GM12874 (cell line): ENCODE data around the gene GRIP2.

Experiments used
- TF ChIP-seq, protein P1 (sequence below): IDR thresholded peaks from 2 replicates; pipeline ENCODE4 v1.5.1; 2011; ENCODE audit warnings: low read depth, mild to moderate bottlenecking, control low read depth, low read length, moderate library complexity; ENCODE audit not compliant: insufficient read depth

Gene GRIP2

DNA sequence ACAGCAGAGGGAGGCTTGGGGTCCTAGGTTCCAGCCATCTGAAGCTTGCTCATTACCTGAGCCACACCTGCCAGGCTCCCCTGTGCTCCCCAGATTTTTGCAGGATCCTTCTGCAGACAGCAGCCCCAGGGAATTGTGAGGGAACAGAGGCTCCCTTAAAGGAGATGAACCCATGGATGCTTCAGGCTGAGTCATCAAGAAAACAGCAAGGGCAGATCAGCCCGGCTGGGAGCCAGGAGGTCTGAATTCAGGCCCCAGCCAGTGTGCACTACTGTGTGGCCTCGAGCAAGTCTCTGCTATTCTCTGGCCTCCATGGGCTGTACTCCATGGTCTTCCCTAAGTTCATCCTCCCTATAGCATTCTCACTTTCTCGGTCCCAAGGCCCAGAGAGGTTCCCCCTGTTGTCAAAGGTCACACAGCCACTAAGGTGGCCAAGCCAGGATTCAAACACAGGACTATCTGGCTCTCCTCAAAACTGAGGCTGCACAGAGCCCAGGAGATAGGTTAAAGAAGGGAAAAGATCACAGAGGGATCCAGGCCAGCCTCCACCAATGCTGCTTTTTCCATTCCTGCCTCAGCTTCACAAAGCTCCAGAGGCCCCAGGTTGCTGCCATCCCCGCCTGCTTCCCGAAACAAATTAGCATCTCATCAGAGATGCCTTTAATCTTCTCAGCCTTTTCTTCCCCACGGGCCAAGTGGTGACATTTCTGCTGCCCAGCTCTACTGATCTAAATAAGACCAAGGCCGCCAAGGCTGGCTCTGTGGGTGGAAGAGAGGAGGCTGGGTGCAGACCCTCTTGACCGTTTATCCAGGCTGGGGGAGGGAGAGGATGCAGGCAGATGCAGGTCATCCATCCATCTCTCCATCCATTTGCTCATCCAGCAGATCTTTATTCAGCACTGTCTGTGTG lies 21.2 kb upstream of the GRIP2 start:
- TF ChIP-seq, protein P1, sequence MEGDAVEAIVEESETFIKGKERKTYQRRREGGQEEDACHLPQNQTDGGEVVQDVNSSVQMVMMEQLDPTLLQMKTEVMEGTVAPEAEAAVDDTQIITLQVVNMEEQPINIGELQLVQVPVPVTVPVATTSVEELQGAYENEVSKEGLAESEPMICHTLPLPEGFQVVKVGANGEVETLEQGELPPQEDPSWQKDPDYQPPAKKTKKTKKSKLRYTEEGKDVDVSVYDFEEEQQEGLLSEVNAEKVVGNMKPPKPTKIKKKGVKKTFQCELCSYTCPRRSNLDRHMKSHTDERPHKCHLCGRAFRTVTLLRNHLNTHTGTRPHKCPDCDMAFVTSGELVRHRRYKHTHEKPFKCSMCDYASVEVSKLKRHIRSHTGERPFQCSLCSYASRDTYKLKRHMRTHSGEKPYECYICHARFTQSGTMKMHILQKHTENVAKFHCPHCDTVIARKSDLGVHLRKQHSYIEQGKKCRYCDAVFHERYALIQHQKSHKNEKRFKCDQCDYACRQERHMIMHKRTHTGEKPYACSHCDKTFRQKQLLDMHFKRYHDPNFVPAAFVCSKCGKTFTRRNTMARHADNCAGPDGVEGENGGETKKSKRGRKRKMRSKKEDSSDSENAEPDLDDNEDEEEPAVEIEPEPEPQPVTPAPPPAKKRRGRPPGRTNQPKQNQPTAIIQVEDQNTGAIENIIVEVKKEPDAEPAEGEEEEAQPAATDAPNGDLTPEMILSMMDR: no peak

DNA sequence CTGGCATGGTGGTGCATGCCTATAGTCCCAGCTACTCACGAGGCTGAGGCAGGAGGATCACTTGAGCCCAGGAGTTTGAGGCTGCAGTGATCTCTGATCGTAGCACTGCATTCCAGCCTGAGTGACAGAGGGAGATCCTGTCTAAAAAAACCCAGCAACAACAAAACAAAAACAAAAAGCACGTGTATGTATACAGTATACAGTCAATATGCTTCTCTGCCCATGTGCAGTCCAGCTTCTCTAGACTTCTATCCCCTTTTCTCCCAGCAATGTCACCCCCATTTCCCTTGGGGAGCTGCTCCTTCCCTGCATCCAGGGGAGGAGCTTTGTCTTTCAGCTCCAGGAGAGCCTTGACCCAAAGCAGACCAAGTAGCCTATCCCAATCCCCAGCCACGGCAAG lies 20.0 kb upstream of the GRIP2 start:
- TF ChIP-seq, protein P1: no peak

DNA sequence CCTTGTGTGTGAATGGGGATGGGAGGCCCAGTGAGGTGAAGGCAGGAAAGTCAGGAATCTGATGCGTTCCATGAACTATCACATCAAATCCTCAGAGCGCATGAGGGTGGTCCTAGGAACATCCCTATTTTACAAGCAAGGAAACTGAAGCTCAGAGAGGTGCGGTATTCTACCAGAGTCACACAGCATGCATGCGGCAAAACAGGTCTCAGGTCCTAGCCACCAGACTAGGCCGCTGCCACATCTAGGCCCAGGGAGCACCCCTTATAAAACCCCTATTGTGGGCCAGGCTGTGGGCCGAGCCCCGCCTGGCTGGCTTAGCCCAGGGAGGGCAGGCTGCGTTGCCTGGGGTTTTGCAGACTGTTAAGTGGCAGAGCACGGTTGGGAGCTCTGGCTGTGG lies 17.9 kb upstream of the GRIP2 start:
- TF ChIP-seq, protein P1: no peak

DNA sequence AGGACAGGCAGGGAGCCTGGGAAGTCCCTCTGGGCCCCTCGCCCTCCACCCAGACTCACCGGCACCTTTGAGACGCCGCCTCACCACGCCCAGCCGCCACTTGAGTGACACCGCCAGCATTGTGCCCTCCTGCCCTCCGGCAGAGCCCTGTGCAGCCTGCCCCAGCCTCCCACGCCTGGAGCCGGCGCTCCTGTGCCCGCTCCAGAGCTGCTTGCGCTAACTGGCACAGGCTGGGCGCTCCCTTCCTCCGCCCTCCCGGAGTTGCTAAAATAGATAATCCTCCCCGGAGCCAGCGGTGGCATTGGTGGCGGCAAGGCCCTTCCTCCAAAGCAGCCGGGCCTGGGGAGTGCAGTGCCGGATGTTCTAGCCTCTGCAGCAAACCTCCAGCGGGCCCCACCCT lies 15.7 kb upstream of the GRIP2 start:
- TF ChIP-seq, protein P1: no peak

DNA sequence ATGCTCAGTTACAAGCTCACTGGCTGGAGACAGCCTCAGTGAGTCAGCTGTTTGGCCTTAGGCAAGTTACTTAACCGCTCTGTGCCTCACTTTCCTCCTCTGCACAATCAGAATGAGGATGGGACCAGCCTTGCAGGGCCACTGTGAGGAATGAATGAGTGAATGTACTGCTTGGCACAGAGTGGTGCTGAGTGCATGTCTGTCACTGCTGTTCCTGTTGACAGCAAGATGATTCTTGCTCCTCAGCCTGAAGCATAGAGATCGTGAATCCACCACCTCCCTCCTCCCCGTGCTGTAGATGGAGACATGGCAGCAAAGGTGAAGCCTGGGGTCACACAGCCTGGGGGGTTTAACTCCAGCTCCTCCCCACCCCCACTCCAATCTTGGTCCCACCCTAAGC lies 14.6 kb upstream of the GRIP2 start:
- TF ChIP-seq, protein P1: no peak

DNA sequence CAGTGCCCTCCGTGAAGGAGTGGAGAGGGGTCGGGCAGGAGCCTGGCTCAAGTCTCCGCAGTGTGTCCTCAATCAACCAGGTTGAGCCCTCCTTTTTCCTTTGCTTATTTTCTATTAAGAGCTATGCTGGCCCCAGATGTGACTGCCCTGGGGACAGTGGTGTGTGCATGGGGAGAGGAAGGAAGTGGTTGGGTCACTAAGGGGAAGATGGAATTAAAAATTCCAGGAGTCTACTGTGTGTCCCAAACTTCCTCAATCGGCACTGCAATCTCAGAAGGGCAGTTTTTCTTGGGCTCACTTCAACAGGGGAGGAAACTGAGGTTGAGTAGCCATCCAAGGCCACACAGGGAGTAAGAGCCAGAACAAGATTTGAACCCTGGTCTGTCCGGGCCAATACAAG lies 13.7 kb upstream of the GRIP2 start:
- TF ChIP-seq, protein P1: no peak

DNA sequence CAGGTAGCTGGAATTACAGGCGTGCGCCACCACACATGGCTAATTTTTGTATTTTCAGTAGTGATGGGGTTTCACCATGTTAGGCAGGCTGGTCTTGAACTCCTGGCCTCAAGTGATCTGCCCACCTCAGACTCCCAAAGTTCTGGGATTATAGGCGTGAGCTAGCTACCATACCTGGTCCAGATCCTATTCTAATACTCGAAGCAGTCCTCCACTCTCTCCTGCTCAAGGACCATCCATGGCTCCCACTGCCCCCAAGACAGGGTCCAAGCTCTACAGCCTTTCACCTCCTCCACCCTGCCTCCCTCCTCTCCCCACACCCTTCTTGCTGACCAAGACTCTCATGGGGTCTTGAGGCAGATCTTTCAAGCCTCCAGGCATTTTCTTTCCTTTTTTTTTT lies 12.6 kb upstream of the GRIP2 start:
- TF ChIP-seq, protein P1: no peak
